ENCODE data around the gene AOX1. TPM values are rescaled to one million over a fixed set of nuclear protein-coding genes. Genes with fewer than 3 reads are reported as not detected.
A peak's percentile ranks its signal among the peaks of the same experiment; 100 is the strongest.

AOX1 gene
- polyA plus RNA-seq, 2 of the 4 experiments (the other 2 are of a cell fraction), result 3.6 to 5.4 TPM

DNA sequence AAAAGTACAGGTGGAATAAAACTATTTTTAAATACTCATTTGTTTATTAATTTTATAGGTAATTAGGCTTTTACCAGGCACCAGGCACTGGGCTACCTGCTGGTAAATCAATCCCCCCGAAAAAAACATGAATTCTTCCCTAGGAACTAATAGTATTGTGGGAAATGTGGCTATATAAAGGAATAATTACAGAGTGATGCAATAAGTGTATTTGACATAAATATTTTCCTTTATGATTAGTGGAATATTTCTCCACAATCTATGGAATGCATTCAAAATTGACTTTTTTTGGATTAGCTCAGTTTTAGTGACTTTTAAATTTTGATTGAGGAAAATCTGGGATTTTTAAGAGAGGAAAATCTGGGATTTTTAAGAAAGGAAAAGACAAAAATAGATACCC lies 116.2 kb downstream of the AOX1 start:
- no peak for FAIRE-seq
- ChIA-PET CTCF (interaction anchor here (0.8 to 6.6 kb wide), 8 partner anchors 12 to 728 kb away, joined by 3 to 85 read pairs (median 4); partner anchors contain the start of gene KCTD18), POLR2A (interaction anchor here (1.6 kb wide), 1 partner anchor 192 kb away, joined by 6 read pairs; the partner anchor contains the start of gene KCTD18)
- Histone ChIP-seq H3K4me2 (no peak overlapping the region), H3K27ac (peak overlapping the region in 1 of 2 experiments; percentile 30; a peak in 2 of 6 replicates), H3K4me3 (no peak overlapping the region), H3K4me1 (peaks cover 6% of the 10 kb centered on the region), H3K9me3 (no peaks in the 10 kb centered on the region)
- no peak for DNase-seq (ENCODE audit: low read depth in 1 of 2, low spot score in 1 of 2)
- WGBS (ENCODE audit: missing lambda C conversion rate), result 51% methylated on average over 1 of the region's 1 CpG
- no peak for ATAC-seq
- TF ChIP-seq RAD21 (conservative IDR thresholded peaks at IDR 0.05 in 1 of 2, IDR thresholded peaks at IDR 0.05 in 1 of 2) (no peak), JUN (IDR thresholded peaks at IDR 0.05) (no peak), REST (IDR thresholded peaks at IDR 0.05) (no peak), RFX5 (IDR thresholded peaks at IDR 0.05) (no peak), NR3C1 (IDR thresholded peaks at IDR 0.05) (no peak), TP53 (CRISPR knock-in tag; IDR thresholded peaks at IDR 0.05) (no peak), ATOH8 (CRISPR knock-in tag; IDR thresholded peaks at IDR 0.05; ENCODE audit: low read depth) (no peak), RCOR1 (IDR thresholded peaks at IDR 0.05; ENCODE audit: low read depth, low read length) (no peak), HEYL (CRISPR knock-in tag; IDR thresholded peaks at IDR 0.05) (no peak), MAFK (IDR thresholded peaks at IDR 0.05; ENCODE audit: partially characterized antibody) (no peak), MAX (IDR thresholded peaks at IDR 0.05) (no peak), ZFP36 (IDR thresholded peaks at IDR 0.05; ENCODE audit: borderline replicate concordance, partially characterized antibody) (no peak), HOXB13 (CRISPR knock-in tag; IDR thresholded peaks at IDR 0.05; ENCODE audit: low read depth) (no peak), FOSL2 (IDR thresholded peaks at IDR 0.05) (no peak), FOSL2 (CRISPR knock-in tag; IDR thresholded peaks at IDR 0.05) (no peak), FOXS1 (CRISPR knock-in tag; IDR thresholded peaks at IDR 0.05) (no peak), RARB (CRISPR knock-in tag; IDR thresholded peaks at IDR 0.05) (no peak), HOXA7 (CRISPR knock-in tag; IDR thresholded peaks at IDR 0.05) (no peak), CEBPB (IDR thresholded peaks at IDR 0.05) (no peak; a peak in 1 of 4 replicates), SMC3 (IDR thresholded peaks at IDR 0.05) (no peak), NFE2L2 (conservative IDR thresholded peaks at IDR 0.05; ENCODE audit: low read length) (no peak)

- WGBS (ENCODE audit: missing lambda C conversion rate), result 73% methylated on average over 4 of the region's 4 CpGs
- peak; percentile 44 to 47; a peak in 3 of 6 replicates for ATAC-seq
- ChIA-PET CTCF (interaction anchor here (0.6 to 6.6 kb wide), 38 partner anchors 8 to 759 kb away, joined by 3 to 85 read pairs (median 5); partner anchors contain the start of genes AOX1, KCTD18 and SGO2), POLR2A (interaction anchor here (0.9 to 1.6 kb wide), 3 partner anchors 193 to 219 kb away, joined by 3 to 6 read pairs (median 3); partner anchors contain the start of gene KCTD18)
- no peak for DNase-seq (ENCODE audit: low read depth in 1 of 2, low spot score in 1 of 2)
- FAIRE-seq, result no peak
- no peak overlapping the region for H3K4me3 ChIP-seq
- H3K4me1 ChIP-seq, result peaks cover 6% of the 10 kb centered on the region
- H3K4me2 ChIP-seq, result peak overlapping the region; percentile 20; the same call in 2 of the 3 replicates
- peak overlapping the region; percentile 17 to 57; a peak in 4 of 6 replicates for H3K27ac ChIP-seq
- no peaks in the 10 kb centered on the region for H3K9me3 ChIP-seq
- TF ChIP-seq, protein P1, sequence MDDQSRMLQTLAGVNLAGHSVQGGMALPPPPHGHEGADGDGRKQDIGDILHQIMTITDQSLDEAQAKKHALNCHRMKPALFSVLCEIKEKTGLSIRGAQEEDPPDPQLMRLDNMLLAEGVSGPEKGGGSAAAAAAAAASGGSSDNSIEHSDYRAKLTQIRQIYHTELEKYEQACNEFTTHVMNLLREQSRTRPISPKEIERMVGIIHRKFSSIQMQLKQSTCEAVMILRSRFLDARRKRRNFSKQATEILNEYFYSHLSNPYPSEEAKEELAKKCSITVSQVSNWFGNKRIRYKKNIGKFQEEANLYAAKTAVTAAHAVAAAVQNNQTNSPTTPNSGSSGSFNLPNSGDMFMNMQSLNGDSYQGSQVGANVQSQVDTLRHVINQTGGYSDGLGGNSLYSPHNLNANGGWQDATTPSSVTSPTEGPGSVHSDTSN (IDR thresholded peaks at IDR 0.05), result no peak
- no peak for TF ChIP-seq MAFK (IDR thresholded peaks at IDR 0.05; ENCODE audit: partially characterized antibody)
- TF ChIP-seq TP53 (CRISPR knock-in tag; IDR thresholded peaks at IDR 0.05), result no peak
- no peak for TF ChIP-seq MYC (IDR thresholded peaks at IDR 0.05; ENCODE audit: borderline replicate concordance, low read length)
- TF ChIP-seq ZNF302 (CRISPR knock-in tag; IDR thresholded peaks at IDR 0.05), result no peak
- TF ChIP-seq JUN (IDR thresholded peaks at IDR 0.05), result no peak
- TF ChIP-seq KDM5A (IDR thresholded peaks at IDR 0.05), result no peak
- TF ChIP-seq ZC3H11A (IDR thresholded peaks at IDR 0.05), result no peak; the same call in 1 of the 2 replicates
- no peak for TF ChIP-seq NR3C1 (IDR thresholded peaks at IDR 0.05)
- no peak for TF ChIP-seq CBX8 (IDR thresholded peaks at IDR 0.05)
- TF ChIP-seq MAX (IDR thresholded peaks at IDR 0.05), result no peak
- TF ChIP-seq POLR2AphosphoS2 (conservative IDR thresholded peaks at IDR 0.05; ENCODE audit: low read length), result no peak
Measured at GRCh38 chr2:200702646-200703118, 116.9 kb downstream of the AOX1 start.
